ENCODE data around the gene CPNE7. TPM values are rescaled to one million over a fixed set of nuclear protein-coding genes. Genes with fewer than 3 reads are reported as not detected.
"Not testable (repeated sequence)": the region's sequence is repeated elsewhere in the genome, so short reads cannot be mapped to it uniquely, and the experiment has no call there.

Gene CPNE7
- total RNA-seq, 1 experiment from 2014 or later, result 23.8 TPM

DNA sequence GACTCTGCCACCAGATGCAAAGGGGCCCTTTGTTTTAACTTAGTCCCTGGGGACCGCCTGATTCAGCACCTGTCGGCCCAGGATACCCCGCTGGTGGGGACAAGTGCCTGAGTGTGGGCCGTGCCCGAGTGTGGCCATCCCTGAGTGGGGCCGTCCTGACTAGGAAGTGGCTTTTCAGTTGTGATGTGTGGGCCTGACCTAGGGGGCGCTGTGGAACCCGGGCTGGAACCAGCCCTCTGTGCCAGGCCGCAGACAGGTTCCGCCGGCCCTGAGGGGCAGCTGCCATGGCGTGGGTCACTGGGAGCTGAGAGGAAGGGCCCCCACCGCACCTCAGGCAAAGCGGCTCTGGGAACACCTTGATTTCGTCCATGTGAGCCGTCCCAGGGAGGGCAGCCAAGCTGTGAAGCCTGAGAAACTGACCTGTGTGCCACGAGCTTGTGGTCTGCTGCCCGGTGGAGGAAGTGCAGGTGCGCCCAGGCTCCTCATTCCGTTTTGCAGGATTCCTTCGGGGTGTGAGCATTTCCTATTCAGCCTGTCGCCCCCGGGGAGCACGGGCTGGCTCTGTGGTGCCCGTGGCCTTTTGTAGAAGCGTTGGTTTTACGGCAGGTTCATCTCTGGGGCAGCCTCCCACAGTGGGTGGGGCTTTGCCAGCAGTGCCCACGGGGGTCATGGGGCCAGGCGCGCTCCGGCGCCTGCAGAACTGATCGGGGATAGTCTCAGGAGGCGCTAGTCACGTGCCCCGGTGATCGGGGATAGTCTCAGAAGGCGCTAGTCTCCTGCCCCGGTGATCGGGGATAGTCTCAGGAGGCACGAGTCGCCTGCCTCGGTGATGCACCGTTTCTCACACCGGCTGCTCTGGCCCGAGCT, 9.8 kb upstream of the CPNE7 start:
- peak; percentile 78 for DNase-seq (ENCODE audit: low spot score)

- no peak for DNase-seq (ENCODE audit: low spot score)
Observed at GRCh38 chr16:89567656-89568594, 7.6 kb upstream of the CPNE7 start.

- DNase-seq (ENCODE audit: low spot score), result no peak
Observed at GRCh38 chr16:89569506-89570341, 5.8 kb upstream of the CPNE7 start.

DNA sequence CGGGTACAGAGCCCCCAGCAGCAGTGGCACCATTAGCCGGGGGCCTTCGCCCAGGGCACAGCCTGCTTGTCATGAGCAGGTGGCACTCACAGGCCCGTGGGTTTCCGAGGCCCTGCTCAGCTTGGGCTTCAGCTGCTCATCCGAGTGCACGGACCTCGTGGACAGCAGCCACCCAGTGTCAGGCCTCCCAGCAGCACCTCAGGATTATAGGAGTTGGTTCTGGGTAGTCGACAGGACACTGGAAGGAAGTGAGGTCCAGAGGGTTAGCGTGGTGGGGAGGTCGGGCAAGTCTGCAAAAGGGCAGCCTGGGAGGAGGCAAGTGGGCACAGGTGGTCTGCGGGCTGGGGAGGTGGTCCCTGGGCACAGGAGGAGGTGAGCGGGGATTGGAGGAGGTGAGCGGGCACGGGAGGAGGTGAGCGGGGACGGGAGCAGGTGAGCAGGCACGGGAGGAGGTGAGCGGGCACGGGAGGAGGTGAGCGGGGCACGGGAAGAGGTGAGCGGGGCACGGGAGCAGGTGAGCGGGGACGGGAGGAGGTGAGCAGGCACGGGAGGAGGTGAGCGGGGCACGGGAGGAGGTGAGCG, 5.1 kb upstream of the CPNE7 start:
- DNase-seq (ENCODE audit: low spot score), result no peak

- not testable (repeated sequence) for DNase-seq (ENCODE audit: low spot score)
Observed at GRCh38 chr16:89570983-89571598, 4.5 kb upstream of the CPNE7 start.

DNA sequence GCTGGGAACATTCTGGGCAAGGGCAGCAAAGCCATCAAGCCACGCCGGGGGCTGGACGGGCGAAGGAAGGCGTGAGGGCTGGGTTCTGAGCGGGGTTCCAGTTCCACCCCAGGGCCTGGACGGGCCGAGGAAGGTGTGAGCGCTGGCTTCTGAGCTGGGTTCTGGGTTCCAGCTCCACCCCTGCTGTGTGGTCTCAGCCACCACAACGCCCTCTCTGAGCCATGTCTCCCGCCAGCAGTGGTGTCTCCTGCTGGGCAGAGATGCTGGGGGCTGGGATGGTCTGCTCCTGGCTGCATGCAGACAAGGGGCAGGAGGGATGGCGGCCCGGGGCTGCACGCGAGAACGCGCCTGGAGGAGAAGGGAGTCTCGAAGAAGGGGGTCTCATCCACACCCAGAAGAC, 3.9 kb upstream of the CPNE7 start:
- DNase-seq (ENCODE audit: low spot score), result no peak

- no peak for DNase-seq (ENCODE audit: low spot score)
Observed at GRCh38 chr16:89572073-89572484, 3.5 kb upstream of the CPNE7 start.

DNA sequence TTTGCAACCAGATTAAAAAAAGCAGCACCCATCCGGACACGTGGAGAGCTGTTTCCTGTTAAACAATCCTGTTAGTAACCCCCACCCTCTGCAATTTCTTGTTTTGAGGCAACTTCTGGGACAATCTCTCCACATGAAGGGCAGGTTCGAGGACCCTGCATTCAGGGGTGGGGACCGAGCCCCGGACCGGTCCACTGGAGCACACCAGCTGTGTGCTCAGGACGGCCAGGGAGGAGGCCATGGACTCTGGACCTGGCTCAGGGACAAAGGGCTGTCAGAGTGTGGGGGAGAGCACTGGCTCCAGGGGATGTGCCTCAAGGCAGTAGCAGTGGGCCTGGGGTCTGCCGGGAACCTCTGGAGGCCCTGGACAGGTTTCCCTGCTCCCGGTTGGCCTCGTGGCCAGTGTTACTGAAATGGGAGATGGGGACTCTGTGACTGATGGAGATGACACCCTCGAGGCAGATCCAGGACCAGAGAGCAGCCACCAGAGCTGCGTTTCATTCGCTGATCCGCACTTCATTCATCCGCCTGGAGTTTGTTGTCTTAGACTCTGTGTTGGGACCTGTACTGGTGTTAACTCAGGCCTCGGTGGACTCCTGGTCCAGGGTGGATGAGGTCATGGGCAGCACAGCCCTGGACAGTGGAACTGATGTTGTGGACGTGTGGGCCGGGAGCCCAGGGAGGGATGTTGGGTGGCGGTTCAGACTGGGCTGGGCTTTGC, 2.9 kb upstream of the CPNE7 start:
- no peak for DNase-seq (ENCODE audit: low spot score)

DNA sequence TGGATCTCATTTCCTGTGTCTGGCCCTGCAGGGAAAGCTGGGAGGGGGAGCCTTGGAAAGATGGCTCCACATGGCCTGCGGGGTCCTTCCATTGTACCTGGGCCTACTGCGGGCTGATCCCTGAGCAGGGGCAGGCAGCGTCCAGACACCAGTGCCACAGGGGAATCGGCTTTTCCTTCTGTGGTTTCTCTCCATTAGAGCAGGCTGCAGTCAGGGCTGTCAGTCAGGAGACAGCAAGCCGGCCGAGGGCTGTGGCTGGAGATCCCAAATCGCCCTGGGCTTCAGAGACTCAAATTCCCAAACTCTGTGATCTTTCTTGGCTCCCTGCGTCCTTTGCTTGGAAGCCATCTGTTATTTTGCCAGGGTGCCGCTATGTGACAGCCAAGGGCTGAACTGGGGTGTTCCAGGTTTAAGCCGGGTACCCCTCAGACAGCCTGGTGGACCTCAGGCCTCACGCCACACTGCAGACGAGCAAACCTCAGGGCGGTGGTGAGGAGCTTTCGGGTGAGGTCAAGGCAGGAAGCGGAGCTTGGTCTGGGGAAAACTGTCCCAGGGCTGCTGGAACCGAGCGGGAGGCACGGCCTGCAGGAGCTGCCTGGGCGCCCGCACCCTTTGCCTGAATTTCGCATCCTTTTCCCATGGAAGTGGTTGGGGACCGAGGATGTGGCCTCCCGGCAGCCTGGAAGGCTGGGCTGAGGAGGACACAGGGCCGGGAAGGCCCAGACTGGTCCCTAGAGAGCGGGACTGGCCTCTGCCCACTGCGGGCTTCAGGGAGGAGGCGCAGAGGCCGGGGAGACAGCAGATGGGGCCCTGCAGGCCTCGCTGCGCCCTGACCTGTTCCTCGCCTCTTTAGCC, 1.5 kb upstream of the CPNE7 start:
- DNase-seq (ENCODE audit: low spot score), result no peak

DNA sequence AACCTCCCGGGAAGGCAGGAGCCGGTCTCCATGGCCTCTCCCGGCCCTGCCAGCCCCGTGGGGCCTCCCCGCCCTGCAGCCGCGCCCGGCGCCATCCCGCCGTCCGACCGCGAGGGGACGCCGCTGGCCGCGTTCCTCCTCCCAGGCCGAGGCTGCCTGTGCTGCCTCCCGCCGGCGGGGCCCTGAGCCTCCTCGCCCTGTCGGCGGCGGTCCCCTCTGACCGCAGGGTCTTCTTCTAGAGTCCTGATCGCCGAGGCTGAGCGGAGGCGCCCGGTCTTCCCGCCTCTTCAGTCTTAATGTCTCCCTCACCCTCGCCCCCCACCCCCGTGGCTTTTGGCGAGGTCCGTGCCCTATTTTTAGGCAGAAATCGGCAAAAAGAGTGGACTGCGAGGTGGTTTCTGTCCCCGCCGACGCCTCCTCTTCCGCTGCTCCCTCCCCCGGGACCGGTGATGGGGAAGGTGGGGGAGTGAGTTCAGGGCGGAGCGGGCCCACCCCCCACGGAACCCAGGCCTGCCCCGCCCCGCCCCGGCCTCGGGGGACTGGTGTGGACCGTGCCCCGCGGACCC, 794 bp upstream of the CPNE7 start:
- peak; percentile 81 for DNase-seq (ENCODE audit: low spot score)

DNA sequence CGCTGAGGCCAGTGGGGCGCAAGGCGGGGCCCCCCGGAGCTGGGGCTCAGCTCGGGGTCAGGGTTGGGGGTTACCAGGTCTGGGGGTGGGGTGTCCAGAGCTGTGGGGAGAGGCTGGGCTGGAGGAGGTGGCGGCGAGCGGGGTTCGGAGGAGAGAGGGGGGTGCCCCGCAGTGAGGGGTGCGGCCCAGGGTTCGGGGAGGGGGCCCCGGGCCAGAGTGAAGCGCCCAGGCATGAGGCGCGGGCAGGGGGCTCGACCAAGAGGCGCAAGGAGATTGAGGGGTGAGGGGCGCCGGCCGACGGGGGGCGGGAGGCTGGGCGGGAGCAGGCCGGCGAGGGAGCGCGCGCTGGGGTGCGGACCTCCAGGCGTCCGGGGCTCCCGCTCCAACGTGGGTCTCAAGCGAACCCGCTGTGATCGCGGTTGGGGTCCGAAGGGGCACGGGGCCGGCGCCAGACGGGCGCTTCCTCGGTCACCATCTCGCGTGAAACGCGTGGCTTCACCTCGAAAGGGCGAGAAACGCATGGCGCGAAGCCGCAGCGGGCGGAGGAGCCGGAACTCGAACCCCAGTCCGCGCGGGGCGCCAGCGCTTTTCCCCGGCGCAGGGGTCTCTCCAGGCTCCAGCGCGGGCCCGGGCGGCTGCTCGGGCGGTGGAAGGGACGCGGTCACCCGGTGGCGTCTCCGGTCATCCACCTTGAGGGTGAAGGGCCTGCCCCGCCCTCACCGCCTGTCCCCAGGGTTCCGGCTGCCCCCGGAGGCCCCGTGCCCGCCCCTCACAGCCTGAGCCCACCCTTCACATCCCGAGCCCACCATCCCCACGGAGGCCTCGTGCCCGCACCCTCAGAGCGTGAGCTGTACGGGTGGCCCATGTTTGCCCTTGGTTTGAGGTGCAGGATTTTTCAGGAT, 846 bp downstream of the CPNE7 start:
- no peak for DNase-seq (ENCODE audit: low spot score)

- DNase-seq (ENCODE audit: low spot score), result no peak
Observed at GRCh38 chr16:89577055-89577759, 1.6 kb downstream of the CPNE7 start.

GRCh38 chr16:89579351-89579750, 3.8 kb downstream of the CPNE7 start:
- no peak for DNase-seq (ENCODE audit: low spot score)

DNA sequence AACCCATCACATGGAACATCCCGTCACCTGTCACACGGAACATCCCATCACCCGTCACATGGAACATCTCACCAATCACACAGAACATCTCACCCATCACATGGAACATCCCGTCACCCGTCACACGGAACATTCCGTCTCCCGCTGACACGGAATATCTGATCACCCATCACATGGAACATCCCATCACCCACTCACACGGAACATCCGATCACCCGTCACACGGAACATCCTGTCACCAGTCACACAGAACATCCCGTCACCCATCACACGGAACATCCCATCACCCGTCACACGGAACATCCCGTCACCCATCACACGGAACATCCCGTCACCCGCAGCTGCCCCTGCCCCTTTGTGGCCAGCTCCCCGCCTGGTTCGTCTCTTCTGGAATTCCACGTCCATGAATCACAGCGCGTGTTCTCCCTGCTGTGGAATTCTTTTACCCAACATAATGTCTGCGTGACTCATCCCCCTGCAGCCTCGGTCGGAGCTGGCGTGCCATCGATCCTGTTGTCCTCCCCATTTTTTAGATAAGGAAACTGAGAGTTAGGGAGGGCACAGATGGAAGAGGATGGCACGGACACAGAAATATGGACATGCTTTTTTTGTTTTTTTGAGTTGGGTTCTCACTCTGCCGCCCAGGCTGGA, 5.6 kb downstream of the CPNE7 start:
- no peak for DNase-seq (ENCODE audit: low spot score)

DNA sequence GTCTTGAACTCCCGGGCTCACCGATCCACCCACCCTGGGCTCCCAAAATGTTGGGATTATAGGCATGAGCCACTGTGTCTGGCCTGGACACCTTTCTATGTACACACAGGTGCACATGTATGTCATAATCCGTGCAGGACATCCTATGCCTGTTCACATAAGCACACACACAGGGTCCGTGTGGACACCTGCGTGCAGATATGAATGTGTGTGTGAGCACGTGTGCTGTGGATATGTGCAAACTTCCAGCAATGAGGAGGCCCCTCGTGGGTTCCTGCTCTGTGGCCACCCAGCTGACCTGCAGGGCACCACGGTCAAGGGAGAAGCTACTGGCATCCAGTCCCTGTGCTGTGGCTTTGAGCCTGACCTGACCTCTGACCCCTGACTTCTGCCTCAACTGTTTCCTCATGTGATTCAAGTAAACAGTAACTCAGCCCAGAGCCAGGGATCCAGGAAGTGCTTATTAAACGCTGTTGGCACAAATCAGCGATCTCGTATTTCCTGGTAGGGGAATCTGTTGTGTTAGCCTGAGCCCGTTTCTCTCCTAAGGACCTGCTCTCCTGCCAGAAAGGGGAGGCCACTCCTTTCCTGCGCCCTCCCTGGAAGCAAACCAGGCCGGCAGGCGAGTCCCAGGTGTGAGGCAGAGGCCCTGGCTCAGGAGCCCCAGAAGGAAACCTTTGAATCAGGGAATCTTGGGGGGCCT, 6.5 kb downstream of the CPNE7 start:
- DNase-seq (ENCODE audit: low spot score), result peak; percentile 72

Measured in HT-29 (cell line).